ENCODE data around the gene ANKRD29. TPM values are rescaled to one million over a fixed set of nuclear protein-coding genes. Genes with fewer than 3 reads are reported as not detected.

Gene ANKRD29
- total RNA-seq, 1 donor from 2014 or later: not detected

- no peak for TF ChIP-seq CTCF (IDR thresholded peaks at IDR 0.05)
- no peaks in the 10 kb centered on the region for H3K9me3 Mint-ChIP-seq
- no peaks in the 10 kb centered on the region for H3K27me3 Mint-ChIP-seq
- peak overlapping the region; percentile 5 for H3K4me3 Mint-ChIP-seq
- POLR2A ChIA-PET: interaction anchor here (1.6 kb wide), 1 partner anchor 80 kb away, joined by 9 read pairs; no protein-coding TSS in a partner anchor
- no peak overlapping the region for H3K27ac Mint-ChIP-seq
- intact Hi-C loops (cut with micrococcal nuclease): no loop called here
- ATAC-seq (ENCODE audit: low read depth) (no peak), DNase-seq (no peak)
- H3K4me1 Mint-ChIP-seq: peaks cover 38% of the 10 kb centered on the region
- CTCF ChIA-PET: interaction anchor here (0.6 kb wide), 1 partner anchor 68 kb away, joined by 3 read pairs; no protein-coding TSS in a partner anchor
- peaks cover 16% of the 10 kb centered on the region for H3K36me3 Mint-ChIP-seq (ENCODE audit: low read depth)
Observed at GRCh38 chr18:23584019-23584983, 78.4 kb downstream of the ANKRD29 start.

GRCh38 chr18:23583071-23583865 is 79.4 kb downstream of the ANKRD29 start:
- TF ChIP-seq CTCF (IDR thresholded peaks at IDR 0.05): no peak
- no peak overlapping the region for H3K27ac Mint-ChIP-seq
- POLR2A ChIA-PET: no interaction called here
- ATAC-seq (ENCODE audit: low read depth) (no peak), DNase-seq (no peak)
- peaks cover 20% of the 10 kb centered on the region for H3K36me3 Mint-ChIP-seq (ENCODE audit: low read depth)
- H3K27me3 Mint-ChIP-seq: no peaks in the 10 kb centered on the region
- H3K9me3 Mint-ChIP-seq: no peaks in the 10 kb centered on the region
- intact Hi-C loops (cut with micrococcal nuclease): no loop called here
- peaks cover 46% of the 10 kb centered on the region for H3K4me1 Mint-ChIP-seq
- CTCF ChIA-PET: no interaction called here
- no peak overlapping the region for H3K4me3 Mint-ChIP-seq

- DNase-seq (no peak), ATAC-seq (ENCODE audit: low read depth) (no peak)
- TF ChIP-seq CTCF (IDR thresholded peaks at IDR 0.05): no peak
- Mint-ChIP-seq H3K9me3 (no peaks in the 10 kb centered on the region), H3K4me1 (peaks cover 38% of the 10 kb centered on the region), H3K4me3 (no peak overlapping the region), H3K27ac (no peak overlapping the region), H3K36me3 (ENCODE audit: low read depth) (peaks cover 25% of the 10 kb centered on the region), H3K27me3 (no peaks in the 10 kb centered on the region)
- ChIA-PET CTCF (interaction anchor here (1.4 kb wide), 1 partner anchor 65 kb away, joined by 3 read pairs; no protein-coding TSS in a partner anchor), POLR2A (no interaction called here)
- intact Hi-C loops (cut with micrococcal nuclease): no loop called here
Observed at GRCh38 chr18:23580677-23581367, 81.9 kb downstream of the ANKRD29 start.

- Mint-ChIP-seq H3K4me3 (no peak overlapping the region), H3K27ac (no peak overlapping the region), H3K36me3 (ENCODE audit: low read depth) (peaks cover 30% of the 10 kb centered on the region), H3K9me3 (no peaks in the 10 kb centered on the region), H3K4me1 (peaks cover 34% of the 10 kb centered on the region), H3K27me3 (no peaks in the 10 kb centered on the region)
- ChIA-PET CTCF (interaction anchor here (1.5 kb wide), 1 partner anchor 64 kb away, joined by 4 read pairs; no protein-coding TSS in a partner anchor), POLR2A (no interaction called here)
- ATAC-seq (ENCODE audit: low read depth): no peak
- no peak for TF ChIP-seq CTCF (IDR thresholded peaks at IDR 0.05)
- intact Hi-C loops (cut with micrococcal nuclease): no loop called here
- DNase-seq: no peak
Observed at GRCh38 chr18:23578891-23579653, 83.6 kb downstream of the ANKRD29 start.

Data from activated B cell treated with CpG ODN at 0.5 μM for 24 hours (primary cell).